ENCODE results near the gene TLDC2.

- TF ChIP-seq CTCF (IDR thresholded peaks at IDR 0.05), result no peak
- no peak for TF ChIP-seq EP300 (IDR thresholded peaks at IDR 0.05)
- TF ChIP-seq POLR2A (IDR thresholded peaks at IDR 0.05), result no peak
These were observed 56.8 kb downstream of the TLDC2 start for GRCh38 chr20:36932476-36933426.
